HG02885 (cell line): ENCODE measurements around the gene GMIP.
"Not testable (repeated sequence)": the region's sequence is repeated elsewhere in the genome, so short reads cannot be mapped to it uniquely, and the experiment has no call there.

Source experiments
- ATAC-seq: cut with Tn5 transposase; IDR thresholded peaks from one replicate; pipeline ENCODE4 v1.9.1; 2021; ENCODE audit warnings: mild to moderate bottlenecking; ENCODE audit not compliant: unreplicated experiment, poor library complexity

Gene GMIP

GRCh38 chr19:19618219-19619051, 25.0 kb downstream of the GMIP start, which contains the start of gene PBX4:
Gene PBX4 (minus strand): TSS chr19:19618687. CDS start chr19:19618629, 58 bp downstream.
- ATAC-seq = peak; percentile 95

- ATAC-seq = no peak
Measured at GRCh38 chr19:19615086-19615485, 28.4 kb downstream of the GMIP start.

- ATAC-seq = no peak
Measured at GRCh38 chr19:19613506-19613905, 30.0 kb downstream of the GMIP start.

- ATAC-seq = no peak
Measured at GRCh38 chr19:19610376-19611202, 32.9 kb downstream of the GMIP start.

GRCh38 chr19:19606686-19607085, 36.8 kb downstream of the GMIP start:
- not testable (repeated sequence) for ATAC-seq

GRCh38 chr19:19606021-19606420, 37.4 kb downstream of the GMIP start:
- no peak for ATAC-seq

GRCh38 chr19:19602713-19603324, 40.6 kb downstream of the GMIP start:
- no peak for ATAC-seq

- ATAC-seq = no peak
Measured at GRCh38 chr19:19602136-19602712, 41.2 kb downstream of the GMIP start.

- ATAC-seq = no peak
Measured at GRCh38 chr19:19600793-19601330, 42.6 kb downstream of the GMIP start.

- ATAC-seq = not testable (repeated sequence)
Measured at GRCh38 chr19:19598728-19599451, 44.6 kb downstream of the GMIP start.

GRCh38 chr19:19597809-19598306, 45.6 kb downstream of the GMIP start:
- ATAC-seq = peak; percentile 60

- ATAC-seq = no peak
Measured at GRCh38 chr19:19595171-19595701, 48.2 kb downstream of the GMIP start.

- no peak for ATAC-seq
Measured at GRCh38 chr19:19594381-19594780, 49.1 kb downstream of the GMIP start.

GRCh38 chr19:19592690-19593089, 50.8 kb downstream of the GMIP start:
- no peak for ATAC-seq

- peak; percentile 77 for ATAC-seq
Measured at GRCh38 chr19:19591133-19591825, 52.2 kb downstream of the GMIP start.

- no peak for ATAC-seq
Measured at GRCh38 chr19:19588546-19588945, 54.9 kb downstream of the GMIP start.

GRCh38 chr19:19587771-19588170, 55.7 kb downstream of the GMIP start:
- no peak for ATAC-seq

- no peak for ATAC-seq
Measured at GRCh38 chr19:19584356-19584755, 59.1 kb downstream of the GMIP start.

GRCh38 chr19:19582471-19582870, 61.0 kb downstream of the GMIP start:
- ATAC-seq = no peak
